GM23248 (cell line): ENCODE measurements around the gene CAMK4.

Experiments
- EZH2 ChIP-seq: fragments of 200-600 bp; sonication (generic); IDR thresholded peaks from 2 replicates; pipeline ENCODE4 v1.6.1; 2018; ENCODE audit warnings: antibody characterized with exemption, mild to moderate bottlenecking; ENCODE audit not compliant: insufficient read depth, poor library complexity, severe bottlenecking
- EZH2phosphoT487 ChIP-seq: fragments of 200-600 bp; sonication (generic); IDR thresholded peaks from 2 replicates; pipeline ENCODE4 v1.6.1; 2018; ENCODE audit warnings: antibody characterized with exemption, moderate library complexity, mild to moderate bottlenecking, low read depth; ENCODE audit not compliant: insufficient read depth

DNA sequence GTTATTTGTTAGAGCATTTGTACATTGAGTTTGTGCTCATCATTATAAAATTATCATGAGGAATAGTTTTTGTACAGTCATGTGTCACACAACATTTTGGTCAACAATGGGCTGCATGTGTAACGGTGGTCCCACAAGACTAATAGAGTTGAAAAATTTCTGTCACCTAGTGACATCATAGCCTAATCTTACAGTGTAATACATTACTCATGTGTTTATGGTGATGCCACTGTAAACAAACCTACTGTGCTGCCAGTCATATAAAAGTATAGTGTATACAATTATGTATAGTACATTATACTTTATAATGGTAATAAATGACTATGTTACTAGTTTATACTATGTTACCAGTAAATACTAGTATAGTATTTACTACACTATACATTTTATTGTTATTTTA, 3.0 kb upstream of the CAMK4 start:
- TF ChIP-seq EZH2 (no peak), EZH2phosphoT487 (no peak)
